HFFc6 (cell line): ENCODE results near the gene VN1R5. TPM values are rescaled to one million over a fixed set of nuclear protein-coding genes. Genes with fewer than 3 reads are reported as not detected.

Experiments used
- DNase-seq: peaks from one replicate; pipeline ENCODE4 v3.0.0-alpha.2; 2018
- H3K27ac Mint-ChIP-seq: 2 replicates; pipeline ENCODE4 v1.8.0; 2020; ENCODE audit warnings: mild to moderate bottlenecking, mixed read lengths
- H3K27me3 Mint-ChIP-seq: 2 replicates; pipeline ENCODE4 v1.8.0; 2021; ENCODE audit warnings: mild to moderate bottlenecking, moderate library complexity, mixed read lengths; ENCODE audit not compliant: insufficient read depth
- H3K36me3 Mint-ChIP-seq: 2 replicates; pipeline ENCODE4 v1.8.0; 2021; ENCODE audit warnings: low read depth, mixed read lengths
- H3K4me1 Mint-ChIP-seq: 2 replicates; pipeline ENCODE4 v1.8.0; 2020; ENCODE audit warnings: low read depth, mixed read lengths
- H3K4me3 Mint-ChIP-seq: 2 replicates; pipeline ENCODE4 v1.8.0; 2020; ENCODE audit warnings: mild to moderate bottlenecking, moderate library complexity, mixed read lengths
- H3K9me3 Mint-ChIP-seq: 2 replicates; pipeline ENCODE4 v1.8.0; 2020; ENCODE audit warnings: mild to moderate bottlenecking, mixed read lengths
- CTCF ChIP-seq: fragments of 200-600 bp; sonication (generic); IDR thresholded peaks from 2 replicates; pipeline ENCODE4 v1.5.0; 2021; ENCODE audit warnings: antibody characterized with exemption, mild to moderate bottlenecking
- total RNA-seq, 6 experiments: library from RNA; stranded (reverse); fragmentation: NEBNext Ultra II Directional; extraction: Animal tissue kit (Norgen Biotek cat#: 25700); gene quantifications; 2 replicates in 1 of 6; 3 replicates in 5 of 6; pipeline ENCODE4 v1.2.3, GENCODE V29; 2021

Gene VN1R5
- total RNA-seq, 6 experiments from 2014 or later, result not detected

GRCh38 chr1:247266053-247266452, 10.2 kb downstream of the VN1R5 start:
- Mint-ChIP-seq H3K4me1 (peaks cover 9% of the 10 kb centered on the region), H3K36me3 (no peaks in the 10 kb centered on the region; the same call in 1 of the 2 replicates), H3K27ac (no peak overlapping the region), H3K4me3 (peak overlapping the region; percentile 18; the same call in 1 of the 2 replicates), H3K9me3 (peaks cover 8% of the 10 kb centered on the region), H3K27me3 (no peaks in the 10 kb centered on the region; the same call in 1 of the 2 replicates)
- no peak for DNase-seq
- TF ChIP-seq CTCF, result no peak

DNA sequence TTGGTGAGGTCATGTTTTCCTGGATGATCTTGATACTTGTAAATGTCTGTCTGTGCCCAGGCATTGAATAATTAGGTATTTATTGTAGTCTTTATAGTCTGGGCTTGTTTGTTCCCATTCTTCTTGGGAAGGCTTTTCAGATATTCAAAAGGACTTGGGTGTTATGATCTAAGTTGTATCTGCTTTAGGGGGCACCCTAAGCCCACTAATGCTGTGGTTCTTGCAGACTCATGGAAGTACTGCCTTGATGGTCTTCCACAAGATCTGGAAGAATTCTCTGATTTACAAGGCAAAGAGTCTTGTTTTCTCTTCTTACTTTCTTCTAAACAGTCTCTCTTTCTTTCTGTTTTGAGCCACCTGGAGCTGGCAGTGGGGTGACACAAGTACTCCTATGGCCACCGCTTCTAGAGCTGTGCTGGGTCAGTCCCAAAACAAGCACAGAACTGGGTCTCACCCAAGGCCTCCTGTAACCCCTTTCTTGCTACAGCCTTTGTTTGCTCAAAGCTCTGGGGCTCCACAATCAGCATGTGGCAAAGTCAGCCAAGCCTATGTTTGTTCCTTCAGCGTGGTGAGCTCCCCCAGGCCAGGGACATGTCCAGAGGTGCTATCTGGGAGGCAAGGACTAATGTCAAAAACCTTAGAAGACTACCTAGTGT, 12.6 kb downstream of the VN1R5 start:
- H3K4me1 Mint-ChIP-seq, result peaks cover 9% of the 10 kb centered on the region
- H3K4me3 Mint-ChIP-seq, result no peak overlapping the region
- TF ChIP-seq CTCF, result no peak
- H3K27me3 Mint-ChIP-seq, result no peaks in the 10 kb centered on the region; the same call in 1 of the 2 replicates
- no peak for DNase-seq
- H3K27ac Mint-ChIP-seq, result no peak overlapping the region
- peaks cover 18% of the 10 kb centered on the region for H3K9me3 Mint-ChIP-seq
- H3K36me3 Mint-ChIP-seq, result no peaks in the 10 kb centered on the region; the same call in 1 of the 2 replicates

DNA sequence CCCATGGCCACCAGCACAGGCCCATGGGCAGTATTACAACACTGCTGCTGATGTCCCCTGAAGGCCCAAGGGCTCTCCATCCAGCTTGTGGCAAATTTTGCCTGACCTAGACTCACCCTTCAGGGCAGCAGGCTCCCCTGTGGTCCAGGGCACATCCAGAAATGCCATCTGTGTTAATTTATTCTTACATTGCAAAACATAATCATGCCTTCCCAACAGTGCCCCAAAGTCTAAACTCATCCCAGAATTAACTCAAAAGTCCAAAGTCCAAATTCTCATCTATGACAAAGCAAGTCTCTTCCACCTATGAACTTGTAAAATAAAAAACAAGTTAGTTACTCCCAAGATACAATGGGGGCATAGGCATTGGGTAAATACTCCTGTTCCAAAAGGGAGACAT, 13.3 kb downstream of the VN1R5 start:
- Mint-ChIP-seq H3K27me3 (no peaks in the 10 kb centered on the region; the same call in 1 of the 2 replicates), H3K27ac (no peak overlapping the region), H3K4me3 (no peak overlapping the region), H3K9me3 (peaks cover 18% of the 10 kb centered on the region), H3K36me3 (no peaks in the 10 kb centered on the region; the same call in 1 of the 2 replicates), H3K4me1 (peaks cover 9% of the 10 kb centered on the region)
- no peak for DNase-seq
- no peak for TF ChIP-seq CTCF

GRCh38 chr1:247270003-247270402, 14.1 kb downstream of the VN1R5 start:
- no peak for TF ChIP-seq CTCF
- Mint-ChIP-seq H3K27ac (no peak overlapping the region), H3K27me3 (no peaks in the 10 kb centered on the region; the same call in 1 of the 2 replicates), H3K9me3 (peaks cover 18% of the 10 kb centered on the region), H3K36me3 (no peaks in the 10 kb centered on the region; the same call in 1 of the 2 replicates), H3K4me1 (peaks cover 9% of the 10 kb centered on the region), H3K4me3 (no peak overlapping the region)
- DNase-seq, result no peak

DNA sequence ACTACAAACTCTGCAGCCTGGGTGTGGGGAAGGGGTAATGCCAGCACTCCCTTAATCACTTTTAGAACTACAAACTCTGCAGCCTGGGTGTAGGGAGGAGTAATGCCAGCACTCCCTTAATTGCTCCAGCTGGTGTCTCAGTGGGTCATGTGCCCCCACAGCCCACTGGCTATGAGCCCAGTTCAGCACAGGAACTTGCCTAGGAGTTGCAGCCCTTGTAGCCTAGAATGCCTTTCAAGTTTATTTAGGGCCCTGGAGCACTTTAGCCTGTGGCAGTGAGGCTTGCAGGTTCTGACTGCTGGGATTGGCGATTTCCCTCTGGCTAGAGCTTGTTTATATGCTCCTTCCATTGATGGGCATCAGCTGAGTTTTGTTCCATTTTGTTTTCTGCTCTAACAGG, 17.1 kb downstream of the VN1R5 start:
- Mint-ChIP-seq H3K9me3 (peaks cover 23% of the 10 kb centered on the region), H3K4me3 (no peak overlapping the region), H3K27ac (no peak overlapping the region), H3K27me3 (no peaks in the 10 kb centered on the region), H3K36me3 (no peaks in the 10 kb centered on the region; the same call in 1 of the 2 replicates), H3K4me1 (no peaks in the 10 kb centered on the region)
- DNase-seq, result no peak
- no peak for TF ChIP-seq CTCF
